Activated CD4-positive, alpha-beta T cell treated with anti-CD3 and anti-CD28 coated beads for 36 hours (primary cell): ENCODE measurements around the gene LCP1. TPM values are rescaled to one million over a fixed set of nuclear protein-coding genes. Genes with fewer than 3 reads are reported as not detected.

Experiments used
- ATAC-seq: fragments of 200-7000 bp; cut with Tn5 transposase; one replicate; pipeline ENCODE4 v1.10.0; 2021; ENCODE audit warnings: mild to moderate bottlenecking, moderate library complexity
- CTCF ChIA-PET: fragments of 350-600 bp; sonication (Branson Sonifier 250); formaldehyde crosslinking; loops from one replicate; lab custom pipeline; 2021; ENCODE audit warnings: antibody characterized with exemption; lab: Charles Lee
- POLR2A ChIA-PET: fragments of 350-600 bp; sonication (Branson Sonifier 250); formaldehyde crosslinking; loops from one replicate; lab custom pipeline; 2021; ENCODE audit warnings: antibody characterized with exemption, inconsistent platforms; lab: Charles Lee
- DNase-seq: peaks from one replicate; pipeline ENCODE4 v3.0.0-alpha.2; 2020
- H3K27ac Mint-ChIP-seq: one replicate; pipeline ENCODE4 v1.8.0; 2021; ENCODE audit warnings: mixed read lengths
- H3K27me3 Mint-ChIP-seq: one replicate; pipeline ENCODE4 v1.8.0; 2021; ENCODE audit warnings: mixed read lengths
- H3K36me3 Mint-ChIP-seq: one replicate; pipeline ENCODE4 v1.8.0; 2021; ENCODE audit warnings: low read depth, mixed read lengths
- H3K4me1 Mint-ChIP-seq: one replicate; pipeline ENCODE4 v1.8.0; 2021; ENCODE audit warnings: mixed read lengths
- H3K4me3 Mint-ChIP-seq: one replicate; pipeline ENCODE4 v1.8.0; 2021; ENCODE audit warnings: mild to moderate bottlenecking, moderate library complexity, mixed read lengths
- H3K9me3 Mint-ChIP-seq: one replicate; pipeline ENCODE4 v1.8.0; 2021; ENCODE audit warnings: low read depth, mixed read lengths
- intact Hi-C, 2 experiments: fragments of 100-400 bp; cut with DNase I in 1 of 2; cut with micrococcal nuclease in 1 of 2; formaldehyde crosslinking; loops; one replicate each; pipeline versions ENCODE4 v1.14.2 to v1.15.1; 2022 to 2024; cut with DNase I, micrococcal nuclease
- total RNA-seq, 2 experiments: library from RNA; stranded (reverse); gene quantifications; one replicate each; pipeline ENCODE4 v1.2.3, GENCODE V29; 2021

The LCP1 gene
- total RNA-seq, 2 experiments from 2014 or later = 1,060 to 1,089 TPM

DNA sequence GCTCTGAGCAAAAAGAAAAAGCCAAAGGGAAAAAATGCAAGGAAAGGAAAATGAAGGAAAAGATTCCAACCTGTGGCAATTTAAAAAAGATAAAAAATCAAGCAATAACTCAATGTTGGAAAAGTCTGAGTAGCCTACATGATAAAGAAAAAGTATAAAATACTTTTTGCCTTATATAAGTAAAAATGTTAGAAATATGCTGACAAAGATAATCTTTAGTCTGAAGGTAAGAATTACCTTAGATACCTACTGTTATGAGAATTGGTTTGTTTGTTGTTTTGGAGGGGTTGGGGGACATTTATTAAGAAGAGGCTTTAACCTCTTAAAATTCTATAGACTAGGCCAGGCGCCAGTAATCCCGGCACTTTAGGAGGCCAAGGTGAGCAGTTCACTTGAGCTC lies 47.5 kb downstream of the LCP1 start:
- H3K4me1 Mint-ChIP-seq = peaks cover 7% of the 10 kb centered on the region
- no peak overlapping the region for H3K4me3 Mint-ChIP-seq
- no peaks in the 10 kb centered on the region for H3K27me3 Mint-ChIP-seq
- H3K36me3 Mint-ChIP-seq = peaks cover 83% of the 10 kb centered on the region
- H3K9me3 Mint-ChIP-seq = no peaks in the 10 kb centered on the region
- ChIA-PET POLR2A (no interaction called here), CTCF (interaction anchor here (1.4 kb wide), 1 partner anchor 8 kb away, joined by 5 read pairs; no protein-coding TSS in a partner anchor)
- DNase-seq = no peak
- intact Hi-C loops = no loop called here
- no peak for ATAC-seq
- no peak overlapping the region for H3K27ac Mint-ChIP-seq

DNA sequence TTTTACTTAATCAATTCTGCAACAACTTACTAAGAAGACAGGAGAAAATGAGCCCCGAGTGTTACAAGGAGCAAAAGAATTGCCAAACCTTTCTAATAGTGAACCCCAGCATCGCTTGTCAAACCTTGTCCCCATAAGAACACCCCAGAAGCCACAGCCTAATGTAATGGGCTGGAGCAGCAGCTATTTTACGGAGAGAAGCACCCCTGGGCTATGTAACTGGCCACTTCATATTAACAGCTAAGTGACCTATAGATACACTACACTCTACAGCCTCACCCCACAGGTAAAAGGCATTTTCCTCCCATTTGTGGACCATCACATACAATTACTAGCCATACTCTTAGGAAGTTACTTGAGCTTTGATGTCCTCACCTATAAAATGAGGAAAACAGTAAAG lies 49.9 kb downstream of the LCP1 start:
- Mint-ChIP-seq H3K9me3 (no peaks in the 10 kb centered on the region), H3K4me3 (no peak overlapping the region), H3K36me3 (peaks cover 79% of the 10 kb centered on the region), H3K27me3 (no peaks in the 10 kb centered on the region), H3K4me1 (peaks cover 9% of the 10 kb centered on the region), H3K27ac (no peak overlapping the region)
- ATAC-seq = no peak
- CTCF ChIA-PET = interaction anchor here (1.0 kb wide), 1 partner anchor 27 kb away, joined by 3 read pairs; no protein-coding TSS in a partner anchor
- intact Hi-C loops = no loop called here
- POLR2A ChIA-PET = interaction anchor here (0.6 kb wide), 1 partner anchor 8 kb away, joined by 3 read pairs; no protein-coding TSS in a partner anchor
- DNase-seq = no peak

DNA sequence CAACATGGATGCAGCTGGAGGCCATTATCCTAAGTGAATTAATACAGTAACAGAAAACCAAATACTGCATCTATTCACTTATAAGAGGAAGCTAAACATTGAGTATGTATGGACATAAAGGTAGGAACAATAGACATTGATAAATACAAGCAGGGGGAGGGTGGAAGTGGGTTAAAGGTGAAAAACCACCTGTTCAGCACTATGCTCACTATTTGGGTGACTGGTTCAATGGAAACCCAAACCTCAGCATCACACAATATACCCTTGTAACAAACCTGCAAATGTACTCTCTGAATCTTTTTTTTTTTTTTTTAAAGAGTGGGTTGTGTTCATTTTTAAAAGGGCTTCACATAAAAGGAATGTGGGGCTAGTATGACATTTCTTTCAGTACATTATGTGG lies 50.3 kb downstream of the LCP1 start:
- H3K4me1 Mint-ChIP-seq = peaks cover 12% of the 10 kb centered on the region
- ATAC-seq (no peak), DNase-seq (no peak)
- no peaks in the 10 kb centered on the region for H3K27me3 Mint-ChIP-seq
- H3K4me3 Mint-ChIP-seq = no peak overlapping the region
- CTCF ChIA-PET = interaction anchor here (0.9 kb wide), 1 partner anchor 190 kb away, joined by 3 read pairs; no protein-coding TSS in a partner anchor
- H3K36me3 Mint-ChIP-seq = peaks cover 79% of the 10 kb centered on the region
- POLR2A ChIA-PET = interaction anchor here (0.6 kb wide), 1 partner anchor 8 kb away, joined by 3 read pairs; no protein-coding TSS in a partner anchor
- intact Hi-C loops = no loop called here
- no peak overlapping the region for H3K27ac Mint-ChIP-seq
- H3K9me3 Mint-ChIP-seq = no peaks in the 10 kb centered on the region

DNA sequence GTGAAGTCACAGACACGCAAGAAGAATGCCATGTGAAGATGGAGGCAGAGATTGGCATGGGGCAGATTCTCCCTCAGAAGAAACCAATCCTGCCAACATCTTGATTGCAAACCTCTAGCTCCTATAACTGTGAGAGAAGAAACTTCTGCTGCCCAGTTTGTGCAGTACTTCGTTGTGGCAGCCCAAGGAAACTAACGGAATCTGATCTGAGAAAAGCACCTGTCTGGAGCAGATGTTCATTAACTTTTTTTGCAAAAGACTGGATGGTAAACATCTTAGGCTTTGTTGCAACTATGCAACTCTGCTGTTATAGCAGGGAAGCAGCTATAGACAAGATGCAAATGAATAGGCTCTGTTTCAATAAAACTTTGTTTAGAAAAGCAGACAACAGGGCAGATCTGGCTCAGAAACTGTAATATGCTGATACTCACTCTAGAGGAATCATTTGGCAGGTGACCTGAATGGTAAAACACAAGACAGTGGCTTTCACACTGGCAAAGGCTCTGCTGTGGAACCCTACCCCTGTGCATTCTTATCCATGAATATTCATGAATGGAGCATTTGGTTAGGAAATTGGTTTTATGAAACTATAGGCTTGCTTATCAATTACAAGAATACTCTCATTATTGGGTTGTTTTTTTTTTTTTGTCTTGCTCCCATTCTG lies 51.9 kb downstream of the LCP1 start:
- H3K27me3 Mint-ChIP-seq = no peaks in the 10 kb centered on the region
- CTCF ChIA-PET = interaction anchor here (0.6 to 6.8 kb wide), 3 partner anchors 10 to 63 kb away, joined by 3 to 52 read pairs (median 4); no protein-coding TSS in a partner anchor
- no peak for ATAC-seq
- H3K4me3 Mint-ChIP-seq = no peak overlapping the region
- no peaks in the 10 kb centered on the region for H3K9me3 Mint-ChIP-seq
- peaks cover 23% of the 10 kb centered on the region for H3K4me1 Mint-ChIP-seq
- intact Hi-C loops = loop anchor here (5.0 to 10.0 kb wide), 3 partner anchors 323 to 508 kb away; no protein-coding TSS in a partner anchor
- peak overlapping the region; percentile 33 for H3K27ac Mint-ChIP-seq
- DNase-seq = no peak
- POLR2A ChIA-PET = no interaction called here
- peaks cover 75% of the 10 kb centered on the region for H3K36me3 Mint-ChIP-seq

DNA sequence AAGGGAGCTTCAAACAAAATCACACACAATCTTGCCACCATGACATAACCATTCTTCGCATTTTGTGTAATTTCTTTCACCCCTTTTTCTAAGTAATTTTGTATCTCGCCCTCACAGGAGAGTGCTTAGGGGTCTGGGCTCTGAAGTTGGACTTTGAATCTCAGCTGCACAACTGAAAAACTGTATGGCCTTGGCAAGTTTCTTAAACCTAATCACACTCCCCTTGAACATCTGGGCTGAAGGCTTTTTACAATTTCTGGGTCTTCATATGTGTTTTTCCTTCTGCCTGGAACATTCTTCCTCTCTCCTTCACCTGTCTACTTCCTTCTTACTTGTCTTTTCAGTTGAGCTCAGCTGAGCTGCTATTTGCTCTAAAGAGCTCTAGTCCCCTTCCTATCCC lies 52.9 kb downstream of the LCP1 start:
- Mint-ChIP-seq H3K36me3 (peaks cover 70% of the 10 kb centered on the region), H3K4me3 (no peak overlapping the region), H3K9me3 (no peaks in the 10 kb centered on the region), H3K27me3 (no peaks in the 10 kb centered on the region), H3K4me1 (peaks cover 32% of the 10 kb centered on the region), H3K27ac (no peak overlapping the region)
- intact Hi-C loops = loop anchor here (5.0 to 10.0 kb wide), 3 partner anchors 322 to 507 kb away; no protein-coding TSS in a partner anchor
- CTCF ChIA-PET = interaction anchor here (0.5 to 6.8 kb wide), 5 partner anchors 11 to 506 kb away, joined by 3 to 52 read pairs (median 4); partner anchors contain the start of gene CPB2
- POLR2A ChIA-PET = interaction anchor here (0.6 to 0.7 kb wide), 2 partner anchors 9 to 38 kb away, joined by 3 to 5 read pairs; no protein-coding TSS in a partner anchor
- ATAC-seq = no peak
- no peak for DNase-seq

DNA sequence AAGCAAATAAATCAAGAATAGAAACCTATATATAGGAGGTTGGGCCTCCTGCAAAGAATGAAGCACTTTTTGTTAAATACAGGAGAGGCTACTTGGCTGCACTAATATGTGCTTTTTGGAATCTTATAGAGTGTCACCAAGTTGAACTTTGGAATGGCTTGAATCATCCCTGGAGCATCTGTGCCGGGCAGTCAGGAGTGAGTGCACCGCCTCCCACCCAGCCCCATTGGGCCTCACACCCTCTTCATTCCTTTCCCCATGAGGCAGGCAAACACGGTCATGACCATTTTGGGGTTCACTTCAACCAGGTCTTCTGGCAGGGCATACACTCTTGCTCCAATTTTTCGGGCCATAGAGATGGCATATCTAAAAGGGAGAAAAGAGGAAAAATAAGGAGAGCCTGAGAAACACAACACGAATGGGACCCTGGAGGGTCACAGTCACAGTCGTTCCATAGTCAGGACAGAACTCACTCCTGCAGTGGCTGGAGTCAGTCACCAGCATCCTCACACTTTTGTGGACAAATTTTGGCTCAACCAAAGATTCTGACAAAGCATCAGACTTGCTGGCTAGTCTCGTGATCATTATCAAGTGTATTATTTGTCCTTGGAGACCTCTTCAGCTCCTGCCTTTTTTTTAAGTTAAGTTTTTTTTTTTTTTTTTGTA lies 54.5 kb downstream of the LCP1 start:
- POLR2A ChIA-PET = interaction anchor here (1.5 kb wide), 1 partner anchor 22 kb away, joined by 3 read pairs; no protein-coding TSS in a partner anchor
- ATAC-seq (no peak), DNase-seq (no peak)
- Mint-ChIP-seq H3K9me3 (no peaks in the 10 kb centered on the region), H3K27ac (peak overlapping the region; percentile 35), H3K4me3 (no peak overlapping the region), H3K4me1 (peaks cover 36% of the 10 kb centered on the region), H3K36me3 (peaks cover 55% of the 10 kb centered on the region), H3K27me3 (no peaks in the 10 kb centered on the region)
- CTCF ChIA-PET = interaction anchor here (0.9 to 6.8 kb wide), 11 partner anchors 10 to 269 kb away, joined by 3 to 52 read pairs (median 4); no protein-coding TSS in a partner anchor
- intact Hi-C loops = loop anchor here (2.0 to 10.0 kb wide), 6 partner anchors 55 to 617 kb away; partner anchors contain the start of genes ZC3H13 (in 2 of the 2) and LCP1 (in 1 of the 2)

DNA sequence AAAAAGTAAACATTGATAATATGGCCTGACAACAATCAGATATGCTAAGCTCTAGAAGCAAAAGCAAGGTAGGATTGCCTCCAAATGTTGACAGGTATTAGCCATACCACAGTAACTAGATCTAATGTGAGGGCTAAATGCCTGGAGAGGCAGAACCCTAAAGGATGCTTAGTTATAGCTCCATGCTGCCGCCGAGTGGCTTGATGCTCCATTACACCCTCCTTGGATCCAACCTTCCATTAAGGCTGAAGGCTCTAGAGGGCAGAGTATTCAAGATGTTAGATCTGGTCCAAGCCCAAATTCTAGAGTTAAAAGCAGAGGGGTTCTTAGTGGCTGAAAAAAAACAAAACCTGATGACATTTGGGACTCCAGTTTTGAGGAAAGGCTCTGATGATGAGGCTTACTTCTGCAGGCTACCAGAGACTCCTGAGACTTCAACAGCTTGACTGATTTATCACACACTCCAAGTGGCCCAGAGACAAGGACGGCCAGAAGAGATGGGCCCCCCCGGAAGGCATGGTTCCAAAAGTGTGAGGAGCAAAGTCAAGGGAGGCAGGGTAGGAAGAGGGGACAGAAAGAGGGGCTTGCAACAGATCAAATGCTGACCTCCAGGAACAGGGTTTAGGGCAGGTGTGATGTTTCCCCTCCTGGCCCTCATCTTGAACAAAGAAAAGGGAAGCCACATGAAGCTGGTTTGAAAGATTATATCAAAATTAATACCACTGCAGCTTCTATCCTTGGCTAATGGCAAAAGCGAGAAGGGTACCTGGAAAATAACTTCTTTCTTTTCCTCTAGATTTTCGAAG lies 55.2 kb downstream of the LCP1 start:
- intact Hi-C loops = loop anchor here (2.0 to 10.0 kb wide), 6 partner anchors 56 to 616 kb away; partner anchors contain the start of genes ZC3H13 (in 2 of the 2) and LCP1 (in 1 of the 2)
- Mint-ChIP-seq H3K27ac (peak overlapping the region; percentile 76), H3K36me3 (peaks cover 50% of the 10 kb centered on the region), H3K27me3 (no peaks in the 10 kb centered on the region), H3K9me3 (no peaks in the 10 kb centered on the region), H3K4me3 (no peak overlapping the region), H3K4me1 (peaks cover 39% of the 10 kb centered on the region)
- DNase-seq = peak; percentile 86
- peak; percentile 86 for ATAC-seq
- CTCF ChIA-PET = interaction anchor here (0.7 to 6.8 kb wide), 27 partner anchors 8 to 361 kb away, joined by 3 to 52 read pairs (median 4); no protein-coding TSS in a partner anchor
- POLR2A ChIA-PET = interaction anchor here (0.6 to 1.5 kb wide), 6 partner anchors 11 to 503 kb away, joined by 3 to 7 read pairs (median 3); no protein-coding TSS in a partner anchor

DNA sequence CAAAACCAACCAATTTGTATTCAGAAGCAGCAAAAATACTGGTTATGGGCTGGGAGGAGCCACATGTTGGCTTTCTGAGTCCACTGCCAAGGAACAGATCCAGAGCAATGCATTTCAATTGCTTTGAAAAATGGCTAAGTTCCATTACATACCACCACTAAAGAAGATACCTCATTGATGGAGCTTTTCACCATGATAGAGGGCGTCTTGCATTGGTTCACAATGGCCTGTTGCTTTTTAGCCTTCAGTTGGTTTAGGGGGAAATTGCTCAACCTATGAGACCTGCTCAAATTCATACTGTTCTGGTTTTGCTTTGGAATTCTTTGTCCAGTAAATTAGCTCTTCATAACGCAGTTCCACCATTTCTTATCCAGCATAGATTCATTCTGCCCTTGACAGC lies 55.9 kb downstream of the LCP1 start:
- no peak for ATAC-seq
- DNase-seq = no peak
- Mint-ChIP-seq H3K36me3 (peaks cover 44% of the 10 kb centered on the region), H3K27ac (peak overlapping the region; percentile 76), H3K4me3 (no peak overlapping the region), H3K9me3 (no peaks in the 10 kb centered on the region), H3K4me1 (peaks cover 41% of the 10 kb centered on the region), H3K27me3 (no peaks in the 10 kb centered on the region)
- intact Hi-C loops = loop anchor here (2.0 to 10.0 kb wide), 6 partner anchors 57 to 615 kb away; partner anchors contain the start of genes ZC3H13 (in 2 of the 2) and LCP1 (in 1 of the 2)
- POLR2A ChIA-PET = interaction anchor here (0.7 to 1.5 kb wide), 4 partner anchors 12 to 440 kb away, joined by 3 to 7 read pairs (median 3); no protein-coding TSS in a partner anchor
- CTCF ChIA-PET = interaction anchor here (0.7 to 6.8 kb wide), 24 partner anchors 8 to 361 kb away, joined by 3 to 52 read pairs (median 4); no protein-coding TSS in a partner anchor

DNA sequence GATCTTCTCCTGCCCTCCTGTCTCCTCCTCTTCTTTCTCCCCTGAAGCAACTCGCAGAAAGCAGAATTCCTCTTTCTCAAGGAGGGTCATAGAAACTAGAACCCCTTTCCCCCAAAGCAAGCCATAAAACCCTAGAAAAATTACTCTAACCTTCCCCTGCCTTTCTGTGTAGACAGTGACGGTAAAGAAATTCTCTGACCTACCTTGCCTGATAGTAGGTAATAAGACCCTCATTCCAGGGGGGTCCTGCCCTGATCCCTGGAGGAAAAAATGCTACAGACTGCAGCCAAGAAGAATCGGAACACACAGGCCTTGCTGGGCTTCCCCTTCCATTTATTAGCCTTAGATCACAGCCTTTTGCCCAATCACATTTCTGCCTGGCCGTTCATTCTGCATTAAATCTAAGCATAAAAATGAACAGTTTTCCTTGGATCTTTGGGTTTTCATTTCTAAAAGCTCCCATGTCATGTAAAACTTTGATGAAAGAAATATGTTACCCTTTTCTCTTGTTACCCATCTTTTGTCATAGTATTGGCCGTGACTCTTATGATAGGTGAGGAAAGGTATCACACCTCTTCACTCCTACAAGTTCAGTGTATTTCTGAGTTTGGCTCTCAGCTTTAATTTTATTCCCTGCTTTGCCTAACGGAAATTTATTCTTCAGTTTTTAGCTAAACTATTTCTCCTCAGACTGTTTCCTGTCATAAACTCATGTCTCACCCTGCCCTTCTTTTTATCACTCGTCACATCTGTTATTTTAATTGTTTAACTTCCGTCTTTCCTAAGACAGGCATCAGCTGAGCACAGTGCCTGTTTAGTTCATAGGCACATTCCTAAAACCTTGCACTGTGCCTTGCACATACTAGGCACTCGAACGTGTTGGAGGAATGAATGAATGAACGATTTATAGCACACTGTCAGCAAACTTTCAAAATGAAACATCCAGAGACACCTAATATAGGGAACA lies 56.7 kb downstream of the LCP1 start:
- H3K9me3 Mint-ChIP-seq = no peaks in the 10 kb centered on the region

More for the DNA sequence above, 56.7 kb downstream of the LCP1 start:
- peaks cover 42% of the 10 kb centered on the region for H3K4me1 Mint-ChIP-seq
- peak overlapping the region; percentile 76 for H3K27ac Mint-ChIP-seq
- H3K27me3 Mint-ChIP-seq = no peaks in the 10 kb centered on the region
- CTCF ChIA-PET = interaction anchor here (1.0 to 6.8 kb wide), 11 partner anchors 8 to 165 kb away, joined by 3 to 52 read pairs (median 4); no protein-coding TSS in a partner anchor
- POLR2A ChIA-PET = no interaction called here
- peak overlapping the region; percentile 5 for H3K4me3 Mint-ChIP-seq
- H3K36me3 Mint-ChIP-seq = peaks cover 36% of the 10 kb centered on the region
- DNase-seq (no peak), ATAC-seq (no peak)
- intact Hi-C loops = loop anchor here (5.0 to 10.0 kb wide), 3 partner anchors 318 to 503 kb away; no protein-coding TSS in a partner anchor
